Body of pancreas (tissue), 4 donors: ENCODE data around the gene NPTN. TPM values are rescaled to one million over a fixed set of nuclear protein-coding genes. Genes with fewer than 3 reads are reported as not detected.

ENCODE experiments used
- ATAC-seq: fragments of 150-250 bp; one replicate; pipeline ENCODE4 v1.9.1; 2016
- DNase-seq, 4 donors: peaks; one replicate each; pipeline ENCODE4 v3.0.0-alpha.2; 2019
- H3K27ac ChIP-seq, 4 donors: fragments of 200-600 bp; sonication (generic); 1 replicate in 3 of 4; 2 replicates in 1 of 4; pipeline versions ENCODE4 v1.5.1 to v1.6.1; 2016 to 2019; ENCODE audit warnings: mild to moderate bottlenecking in 1 of 4, mixed read lengths in 1 of 4, moderate library complexity in 1 of 4
- H3K27me3 ChIP-seq, 2 donors: fragments of 200-600 bp; sonication (generic); one replicate each; pipeline ENCODE4 v1.6.0; 2016; ENCODE audit warnings: mild to moderate bottlenecking in 1 of 2
- H3K36me3 ChIP-seq, 2 donors: fragments of 200-600 bp; sonication (generic); replicated peaks in 1 of 2; 2 replicates each; pipeline ENCODE4 v1.5.1; 2016; ENCODE audit warnings: low read depth in 2 of 2; ENCODE audit not compliant: insufficient read depth in 1 of 2
- H3K4me1 ChIP-seq: fragments of 200-600 bp; sonication (generic); one replicate; pipeline ENCODE4 v1.6.0; 2016
- H3K4me3 ChIP-seq, 2 donors: fragments of 200-600 bp; sonication (generic); 1 replicate in 1 of 2; 2 replicates in 1 of 2; pipeline ENCODE4 v1.5.1; 2016 to 2019
- H3K9me3 ChIP-seq, 3 donors: fragments of 200-600 bp; sonication (generic); 1 replicate in 2 of 3; 2 replicates in 1 of 3; pipeline ENCODE4 v1.5.1; 2016
- CTCF ChIP-seq, 7 experiments: fragments of 450-650 bp in 4 of 7; fragments of 200-600 bp in 3 of 7; sonication (generic) in 3 of 7; IDR thresholded peaks; one replicate each; pipeline ENCODE4 v1.5.1; 2016 to 2019; ENCODE audit warnings: antibody characterized with exemption in 7 of 7
- POLR2A ChIP-seq, 3 donors: fragments of 450-650 bp; IDR thresholded peaks; one replicate each; pipeline ENCODE4 v1.6.1; 2016; ENCODE audit warnings: antibody characterized with exemption in 3 of 3, mild to moderate bottlenecking in 2 of 3
- WGBS, 2 donors: methylation state at CpG; one replicate each; pipeline ENCODE4 v1.1.5; 2017; 5-methylcytosine and 5-hydroxymethylcytosine counted together
- intact Hi-C: fragments of 100-400 bp; cut with DNase I; formaldehyde crosslinking; loops from one replicate; pipeline ENCODE4 v1.15.1; 2023
- total RNA-seq, 2 donors: library from RNA; depleted of rRNA; stranded (reverse); fragments of >200 nt; gene quantifications; one replicate each; pipeline ENCODE4 v1.1.0, GENCODE V29; 2016

NPTN gene
- total RNA-seq, 2 donors from 2014 or later: 34.2 to 39.9 TPM

DNA sequence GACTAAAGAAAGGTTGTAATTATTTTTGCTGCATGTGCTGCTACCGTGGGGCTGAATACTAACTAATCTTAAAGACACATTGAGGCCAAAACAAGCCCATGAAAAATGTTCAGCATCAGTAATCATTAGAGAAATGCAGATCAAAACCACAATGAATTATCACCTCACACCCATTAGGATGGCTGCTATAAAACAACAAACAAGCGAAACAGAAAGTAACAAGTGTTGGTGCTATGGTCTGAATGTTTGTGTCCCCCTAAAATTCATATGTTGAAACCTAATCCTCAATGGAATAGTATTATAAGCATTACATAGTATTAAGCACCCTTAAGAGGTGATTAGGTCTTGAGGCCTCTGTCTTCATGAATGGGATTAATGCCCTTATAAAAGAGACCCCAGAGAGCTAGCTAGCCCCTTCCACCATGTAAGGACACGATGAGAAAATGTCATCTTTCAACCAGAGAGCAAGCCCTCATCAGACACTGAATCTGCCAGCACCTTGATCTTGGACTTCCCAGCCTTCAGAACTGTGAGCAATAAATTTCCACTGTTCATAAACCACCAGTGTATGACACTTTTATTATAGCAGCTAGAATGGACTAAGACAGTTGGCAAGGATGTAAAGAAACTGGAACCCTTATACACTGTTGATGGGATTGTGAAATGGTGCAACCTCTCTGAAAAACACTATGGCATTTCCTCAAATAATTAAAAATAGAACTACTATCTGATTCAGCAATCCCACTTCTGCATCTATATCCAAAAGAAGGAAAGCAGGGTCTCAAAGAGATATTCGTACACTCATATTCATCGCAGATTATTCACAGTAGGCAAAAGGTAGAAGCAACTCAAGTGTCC is 114.1 kb downstream of the NPTN start:
- no peaks in the 10 kb centered on the region for H3K4me1 ChIP-seq
- H3K36me3 ChIP-seq: no peaks in the 10 kb centered on the region
- H3K9me3 ChIP-seq: no peaks in the 10 kb centered on the region
- no peak overlapping the region for H3K4me3 ChIP-seq
- H3K27ac ChIP-seq: no peak overlapping the region
- DNase-seq (no peak), ATAC-seq (no peak)
- TF ChIP-seq POLR2A (IDR thresholded peaks at IDR 0.05): no peak
- TF ChIP-seq CTCF (IDR thresholded peaks at IDR 0.05): no peak
- WGBS, 2 donors: 83 to 86% methylated on average over 5 of the region's 5 CpGs
- intact Hi-C loops: no loop called here
- H3K27me3 ChIP-seq: no peaks in the 10 kb centered on the region

DNA sequence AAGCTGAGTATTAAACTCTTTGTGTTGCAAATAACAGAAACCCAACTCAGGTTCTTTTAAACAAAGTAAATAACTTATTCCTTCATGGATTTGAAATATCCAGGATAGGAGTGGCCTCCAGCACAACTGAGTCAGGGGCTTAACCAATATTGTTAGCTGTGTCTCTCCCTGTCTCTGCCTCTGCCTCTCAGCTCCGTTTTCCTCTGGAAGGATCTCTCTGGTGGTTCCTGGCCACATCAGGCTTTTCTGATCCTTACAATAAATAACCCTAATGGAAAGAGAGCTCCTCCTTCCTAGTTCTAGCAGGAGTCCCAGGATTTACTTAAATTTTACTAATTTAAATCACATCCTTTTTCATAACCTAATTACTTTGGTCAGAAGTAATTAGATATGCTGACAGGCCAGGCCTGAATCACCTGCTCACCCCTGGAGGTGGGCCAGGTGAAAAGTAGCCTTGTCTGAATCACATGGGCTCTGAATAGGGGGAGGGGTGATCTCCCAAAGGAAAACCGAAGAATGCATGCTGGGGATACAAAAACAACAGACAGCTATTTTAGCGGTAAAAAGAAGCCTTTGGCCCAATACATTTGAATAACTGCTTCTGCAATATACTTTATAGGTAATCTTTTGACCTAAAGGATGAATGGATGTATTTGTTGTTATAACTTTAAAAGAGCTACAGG is 114.9 kb downstream of the NPTN start:
- Histone ChIP-seq H3K9me3 (no peaks in the 10 kb centered on the region), H3K27ac (no peak overlapping the region), H3K36me3 (no peaks in the 10 kb centered on the region), H3K4me3 (no peak overlapping the region), H3K4me1 (no peaks in the 10 kb centered on the region), H3K27me3 (no peaks in the 10 kb centered on the region)
- WGBS, 2 donors: 51 to 59% methylated on average over 3 of the region's 3 CpGs
- intact Hi-C loops: no loop called here
- no peak for ATAC-seq
- no peak for TF ChIP-seq CTCF (IDR thresholded peaks at IDR 0.05)
- TF ChIP-seq POLR2A (IDR thresholded peaks at IDR 0.05): no peak
- no peak for DNase-seq

DNA sequence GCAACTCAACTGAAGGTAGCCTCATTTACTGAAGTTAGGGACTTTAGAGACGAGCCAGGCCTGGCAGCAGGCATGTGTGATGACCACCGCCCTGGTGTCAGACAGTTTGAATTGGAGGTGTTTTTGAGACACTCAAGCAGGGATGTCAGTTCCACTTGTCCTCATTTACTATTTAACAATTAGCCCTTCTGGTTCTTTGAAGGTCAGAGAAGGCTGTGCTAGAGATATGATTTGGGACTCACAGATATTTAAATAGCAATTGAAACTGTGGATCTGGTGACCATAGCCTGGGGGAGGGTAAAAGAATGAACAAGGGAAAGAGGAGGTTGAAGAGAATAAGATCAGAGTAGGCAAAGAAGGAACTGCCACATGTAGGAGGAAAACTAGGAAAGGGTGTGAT is 115.6 kb downstream of the NPTN start:
- TF ChIP-seq CTCF (IDR thresholded peaks at IDR 0.05) (no peak), POLR2A (IDR thresholded peaks at IDR 0.05) (no peak)
- H3K4me1 ChIP-seq: no peaks in the 10 kb centered on the region
- intact Hi-C loops: no loop called here
- no peaks in the 10 kb centered on the region for H3K9me3 ChIP-seq
- no peak overlapping the region for H3K27ac ChIP-seq
- ATAC-seq (no peak), DNase-seq (no peak)
- no peak overlapping the region for H3K4me3 ChIP-seq
- WGBS, 2 donors: 81 to 93% methylated on average over 2 of the region's 2 CpGs
- H3K36me3 ChIP-seq: no peaks in the 10 kb centered on the region
- H3K27me3 ChIP-seq: no peaks in the 10 kb centered on the region

DNA sequence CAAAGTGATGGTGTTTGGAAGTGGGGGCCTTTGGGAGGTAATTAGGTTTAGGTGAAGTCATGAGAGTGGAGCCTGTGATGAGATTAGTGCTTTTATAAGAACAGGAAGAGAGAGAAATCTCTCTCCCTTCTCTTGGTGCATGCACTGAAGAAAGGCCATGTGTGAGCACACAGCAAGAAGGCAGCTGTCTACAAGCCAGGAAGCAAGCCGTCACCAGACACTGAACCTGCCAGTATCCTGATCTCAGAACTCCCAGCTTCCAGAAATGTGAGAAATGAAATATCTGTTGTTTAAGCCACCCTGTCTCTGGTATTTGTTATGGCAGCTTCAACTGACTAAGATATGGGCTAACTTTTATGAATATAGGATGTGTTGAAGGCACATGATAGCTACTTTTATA is 117.7 kb downstream of the NPTN start:
- Histone ChIP-seq H3K9me3 (no peaks in the 10 kb centered on the region), H3K4me3 (no peak overlapping the region), H3K36me3 (no peaks in the 10 kb centered on the region), H3K27ac (no peak overlapping the region), H3K27me3 (no peaks in the 10 kb centered on the region), H3K4me1 (no peaks in the 10 kb centered on the region)
- TF ChIP-seq POLR2A (IDR thresholded peaks at IDR 0.05) (no peak), CTCF (IDR thresholded peaks at IDR 0.05) (no peak)
- intact Hi-C loops: no loop called here
- 89 to 100% methylated on average over 1 of the region's 1 CpG for WGBS, 2 donors
- ATAC-seq: no peak
- no peak for DNase-seq

Other genes starting within 250 kb of the NPTN start
- gene REC114, start 190.2 kb downstream of the NPTN start, total RNA-seq: not detected
- 10 to 100 TPM; 24.6 to 59.7 TPM for gene CD276, start 51.0 kb upstream of the NPTN start, total RNA-seq
- 1 to 10 TPM; 1.3 to 3.6 TPM for gene INSYN1, start 120.0 kb upstream of the NPTN start, total RNA-seq
- gene TBC1D21, start 240.2 kb upstream of the NPTN start, total RNA-seq: not detected